ENCODE measurements around the gene ATAD2B. TPM values are rescaled to one million over a fixed set of nuclear protein-coding genes. Genes with fewer than 3 reads are reported as not detected.

ATAD2B gene
- total and polyA plus RNA-seq, 7 donors, result 2.4 to 22.5 (median 19.7) TPM

GRCh38 chr2:23915327-23915726 is 11.6 kb downstream of the ATAD2B start:
- Histone ChIP-seq H3K36me3 (no peaks in the 10 kb centered on the region), H3K9me3 (no peaks in the 10 kb centered on the region), H3K27ac (peak overlapping the region in 1 of 4 donors; percentile 58), H3K27me3 (no peaks in the 10 kb centered on the region), H3K4me3 (no peak overlapping the region), H3K4me1 (peaks cover 0 to 35% (median 28%) of the 10 kb centered on the region in 4 donors)
- TF ChIP-seq POLR2A (IDR thresholded peaks at IDR 0.05), result no peak
- no peak for TF ChIP-seq CTCF (IDR thresholded peaks at IDR 0.05)
- TF ChIP-seq EP300 (IDR thresholded peaks at IDR 0.05), result no peak
- no peak for TF ChIP-seq POLR2AphosphoS5 (IDR thresholded peaks at IDR 0.05)
- WGBS, 2 donors, result 87 to 91% methylated on average over 7 of the region's 7 CpGs
- DNase-seq, result no peak
- intact Hi-C loops (cut with DNase I), result no loop called here

DNA sequence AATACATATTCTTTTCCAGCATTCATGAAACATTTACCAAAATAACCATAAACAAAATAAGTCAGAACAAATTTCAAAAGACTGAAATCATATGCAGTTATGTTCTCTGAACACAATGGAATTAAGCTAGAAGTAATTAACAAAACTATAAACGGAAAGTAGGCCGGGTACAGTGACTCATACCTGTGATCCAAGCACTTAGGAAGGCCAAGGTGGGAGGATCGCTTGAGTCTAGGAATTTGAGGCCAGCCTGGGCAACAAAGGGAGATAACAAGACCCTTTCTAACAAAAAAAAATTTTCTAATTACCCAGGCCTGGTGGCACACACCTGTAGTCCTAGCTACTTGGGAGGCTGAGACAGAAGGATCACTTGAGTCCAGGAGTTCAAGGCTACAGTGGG is 14.9 kb downstream of the ATAD2B start:
- peak overlapping the region in 1 of 4 donors; percentile 14 for H3K27ac ChIP-seq

GRCh38 chr2:23905155-23905554 is 21.8 kb downstream of the ATAD2B start:
- 60 to 82% methylated on average over 2 of the region's 2 CpGs for WGBS, 2 donors
- H3K9me3 ChIP-seq, result no peaks in the 10 kb centered on the region
- peak overlapping the region in 1 of 4 donors; percentile 58 for H3K27ac ChIP-seq
- H3K4me3 ChIP-seq, result no peak overlapping the region
- no peak for TF ChIP-seq CTCF (IDR thresholded peaks at IDR 0.05)
- TF ChIP-seq POLR2AphosphoS5 (IDR thresholded peaks at IDR 0.05), result no peak
- TF ChIP-seq EP300 (IDR thresholded peaks at IDR 0.05), result no peak
- no peak for TF ChIP-seq POLR2A (IDR thresholded peaks at IDR 0.05)
- intact Hi-C loops (cut with DNase I), result no loop called here
- no peak for DNase-seq
- no peaks in the 10 kb centered on the region for H3K27me3 ChIP-seq
- H3K36me3 ChIP-seq, result no peaks in the 10 kb centered on the region
- peaks cover 0 to 55% (median 29%) of the 10 kb centered on the region in 4 donors for H3K4me1 ChIP-seq

More for the DNA sequence above, 14.9 kb downstream of the ATAD2B start:
- no peaks in the 10 kb centered on the region for H3K9me3 ChIP-seq
- no peak overlapping the region for H3K4me3 ChIP-seq
- H3K27me3 ChIP-seq, result no peaks in the 10 kb centered on the region
- DNase-seq, result no peak
- intact Hi-C loops (cut with DNase I), result no loop called here
- peaks cover 0 to 16% (median 14%) of the 10 kb centered on the region in 4 donors for H3K4me1 ChIP-seq
- H3K36me3 ChIP-seq, result no peaks in the 10 kb centered on the region
- 55 to 82% methylated on average over 3 of the region's 3 CpGs for WGBS, 2 donors
- TF ChIP-seq POLR2A (IDR thresholded peaks at IDR 0.05), result no peak
- no peak for TF ChIP-seq CTCF (IDR thresholded peaks at IDR 0.05)
- no peak for TF ChIP-seq POLR2AphosphoS5 (IDR thresholded peaks at IDR 0.05)
- no peak for TF ChIP-seq EP300 (IDR thresholded peaks at IDR 0.05)

- Histone ChIP-seq H3K27me3 (no peaks in the 10 kb centered on the region), H3K4me1 (peaks cover 0 to 55% (median 29%) of the 10 kb centered on the region in 4 donors), H3K36me3 (no peaks in the 10 kb centered on the region), H3K27ac (peak overlapping the region in 1 of 4 donors; percentile 58), H3K4me3 (no peak overlapping the region), H3K9me3 (no peaks in the 10 kb centered on the region)
- WGBS, 2 donors, result 84 to 92% methylated on average over 2 of the region's 2 CpGs
- intact Hi-C loops (cut with DNase I), result no loop called here
- no peak for DNase-seq
- TF ChIP-seq POLR2A (IDR thresholded peaks at IDR 0.05) (no peak), CTCF (IDR thresholded peaks at IDR 0.05) (no peak), EP300 (IDR thresholded peaks at IDR 0.05) (no peak), POLR2AphosphoS5 (IDR thresholded peaks at IDR 0.05) (no peak)
These were observed 22.2 kb downstream of the ATAD2B start for GRCh38 chr2:23904692-23905091.

DNA sequence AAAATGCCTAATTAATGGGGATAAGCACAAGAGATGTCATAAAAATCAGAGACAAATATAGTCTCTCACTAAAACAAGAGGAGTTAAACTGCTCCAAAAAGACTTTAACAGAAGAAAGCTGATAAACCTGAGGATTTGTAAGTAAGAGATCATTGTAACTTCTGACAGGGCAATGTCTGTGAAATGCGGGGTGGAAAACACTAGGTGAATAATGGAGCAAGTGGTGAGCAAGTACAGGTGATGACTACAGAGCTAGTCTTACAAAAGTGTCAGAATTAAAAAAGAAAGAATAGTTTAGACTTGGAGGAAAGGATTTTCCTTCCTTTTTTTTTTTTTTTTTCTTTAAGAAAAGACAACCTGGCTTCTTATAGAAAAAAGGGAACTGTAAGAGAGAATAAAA is 22.7 kb downstream of the ATAD2B start:
- Histone ChIP-seq H3K9me3 (no peaks in the 10 kb centered on the region), H3K36me3 (no peaks in the 10 kb centered on the region), H3K4me1 (peaks cover 0 to 55% (median 29%) of the 10 kb centered on the region in 4 donors), H3K27ac (peak overlapping the region in 1 of 4 donors; percentile 58), H3K27me3 (no peaks in the 10 kb centered on the region), H3K4me3 (no peak overlapping the region)
- no peak for TF ChIP-seq POLR2AphosphoS5 (IDR thresholded peaks at IDR 0.05)
- no peak for DNase-seq
- 39 to 74% methylated on average over 1 of the region's 1 CpG for WGBS, 2 donors
- intact Hi-C loops (cut with DNase I), result no loop called here

All from sigmoid colon (tissue), 7 donors.